Suppressor macrophage treated with lipopolysaccharide for 4 hours (primary cell): ENCODE measurements around the gene ARMC3.

Experiments
- DNase-seq: peaks from one replicate; pipeline ENCODE4 v3.0.0-alpha.2; 2020

ARMC3 gene

DNA sequence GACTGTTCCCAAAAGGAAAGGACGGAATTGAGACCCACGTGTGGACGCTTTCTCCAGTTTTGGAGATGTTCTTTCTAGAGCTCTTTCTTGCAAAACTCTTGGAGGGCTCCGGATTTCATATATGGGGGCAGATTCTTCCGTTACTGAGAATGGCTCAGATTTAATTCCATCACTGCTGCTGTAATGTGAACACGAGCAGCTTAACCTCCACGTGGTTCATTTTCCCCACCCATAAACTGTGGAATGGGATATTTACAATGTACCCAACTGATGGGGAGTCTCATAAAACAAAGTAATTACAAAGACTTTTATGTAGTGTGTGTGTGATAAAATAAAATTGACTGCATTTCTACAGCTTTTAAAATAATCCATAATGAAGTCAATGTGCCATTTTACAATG is 152.4 kb downstream of the ARMC3 start:
- DNase-seq, result no peak

- DNase-seq, result no peak
Observed at GRCh38 chr10:23081221-23081750, 153.4 kb downstream of the ARMC3 start.

GRCh38 chr10:23081891-23082290 is 154.0 kb downstream of the ARMC3 start:
- DNase-seq, result no peak
